ENCODE results near the gene PTPRN2.

PTPRN2 gene

DNA sequence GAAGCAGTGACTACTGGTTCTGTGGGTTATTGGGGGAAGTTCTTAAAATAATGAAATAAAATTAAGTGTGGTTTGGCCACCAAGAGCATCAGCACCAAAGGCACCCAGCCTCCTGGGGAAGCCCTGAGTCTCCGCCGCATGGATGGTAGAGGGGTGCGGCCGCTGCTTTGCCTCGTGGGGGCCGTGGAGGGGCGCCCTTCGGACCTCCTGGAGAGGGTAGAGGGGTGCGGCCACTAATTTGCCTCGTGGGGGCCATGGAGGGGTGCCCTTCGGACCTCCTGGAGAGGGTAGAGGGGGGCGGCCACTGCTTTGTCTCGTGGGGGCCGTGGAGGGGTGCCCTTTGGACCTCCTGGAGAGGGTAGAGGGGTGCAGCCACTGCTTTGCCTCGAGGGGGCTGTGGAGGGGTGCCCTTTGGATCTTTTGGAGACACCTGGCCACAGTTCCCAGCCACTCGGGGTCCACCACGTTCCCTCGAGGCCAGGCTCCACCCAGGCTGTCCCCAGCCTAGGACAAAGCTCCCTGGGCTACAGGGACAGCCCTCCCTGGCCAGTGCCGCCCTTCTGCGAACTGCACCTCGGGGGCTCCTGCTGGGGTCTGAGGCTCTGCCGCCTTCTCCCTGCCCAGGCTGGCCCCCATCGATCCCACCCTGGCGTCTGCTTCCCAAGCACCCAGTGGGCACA is 535.1 kb downstream of the PTPRN2 start:
- H2AK5ac ChIP-seq (ENCODE audit: low read length), result no peak overlapping the region
- no peaks in the 10 kb centered on the region for H3K79me1 ChIP-seq (ENCODE audit: low read length)
- DNase-seq, result no peak
- no peak overlapping the region for H4K5ac ChIP-seq (ENCODE audit: low read length)
- no peak overlapping the region for H3K9ac ChIP-seq (ENCODE audit: low read length)
- H3K4me3 ChIP-seq (ENCODE audit: low read length), result no peak overlapping the region
- no CpG with 5 or more reads among the region's 24 CpGs for WGBS (ENCODE audit: extremely low coverage, insufficient coverage, low lambda C conversion rate)
- H3K27me3 ChIP-seq (ENCODE audit: insufficient read depth, low read length, poor library complexity), result no peaks in the 10 kb centered on the region
- no peak overlapping the region for H3K23ac ChIP-seq (ENCODE audit: low read length)
- H3K4me2 ChIP-seq (ENCODE audit: low read length), result no peak overlapping the region
- no peak overlapping the region for H3K4ac ChIP-seq (ENCODE audit: low read depth, low read length)
- H2BK5ac ChIP-seq (ENCODE audit: low read length), result no peak overlapping the region
- no peak overlapping the region for H4K8ac ChIP-seq (ENCODE audit: low read depth, low read length)
- no peak overlapping the region for H3K56ac ChIP-seq (ENCODE audit: low read length)
- no peak overlapping the region for H2BK15ac ChIP-seq (replicated peaks; ENCODE audit: low read depth)
- no peak overlapping the region for H2BK120ac ChIP-seq (ENCODE audit: low read depth, low read length)
- H3K27ac ChIP-seq (ENCODE audit: low read depth, low read length), result no peak overlapping the region
- no peaks in the 10 kb centered on the region for H3K4me1 ChIP-seq (ENCODE audit: control insufficient read depth, low read depth, low read length)
- H3K18ac ChIP-seq (ENCODE audit: low read length), result no peak overlapping the region
- H3K36me3 ChIP-seq (ENCODE audit: control insufficient read depth, insufficient read depth, low read length), result no peaks in the 10 kb centered on the region
- no peaks in the 10 kb centered on the region for H3K79me2 ChIP-seq (ENCODE audit: control insufficient read depth, insufficient read depth, low read length)

DNA sequence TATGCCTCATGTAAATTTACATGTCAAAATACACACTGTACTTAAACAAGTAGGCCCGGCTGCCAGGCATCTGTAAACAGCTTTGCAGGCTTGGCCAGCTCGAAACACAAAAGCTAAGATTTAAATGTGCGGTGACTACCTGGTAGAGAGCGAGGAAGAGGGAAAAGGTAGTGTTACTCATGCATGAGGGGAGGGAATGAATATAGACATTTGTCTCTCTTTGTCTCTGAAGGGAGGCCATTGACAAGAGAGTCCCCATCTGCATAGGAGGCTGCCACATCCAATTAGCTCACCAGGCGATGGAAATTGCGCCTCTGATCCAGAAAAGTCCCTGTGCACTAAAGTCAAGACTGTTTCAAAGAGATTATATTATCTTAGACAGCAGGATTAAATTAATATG is 535.8 kb downstream of the PTPRN2 start:
- no peak overlapping the region for H3K27ac ChIP-seq (ENCODE audit: low read depth, low read length)
- no CpG with 5 or more reads among the region's 6 CpGs for WGBS (ENCODE audit: extremely low coverage, insufficient coverage, low lambda C conversion rate)
- no peak overlapping the region for H3K56ac ChIP-seq (ENCODE audit: low read length)

DNA sequence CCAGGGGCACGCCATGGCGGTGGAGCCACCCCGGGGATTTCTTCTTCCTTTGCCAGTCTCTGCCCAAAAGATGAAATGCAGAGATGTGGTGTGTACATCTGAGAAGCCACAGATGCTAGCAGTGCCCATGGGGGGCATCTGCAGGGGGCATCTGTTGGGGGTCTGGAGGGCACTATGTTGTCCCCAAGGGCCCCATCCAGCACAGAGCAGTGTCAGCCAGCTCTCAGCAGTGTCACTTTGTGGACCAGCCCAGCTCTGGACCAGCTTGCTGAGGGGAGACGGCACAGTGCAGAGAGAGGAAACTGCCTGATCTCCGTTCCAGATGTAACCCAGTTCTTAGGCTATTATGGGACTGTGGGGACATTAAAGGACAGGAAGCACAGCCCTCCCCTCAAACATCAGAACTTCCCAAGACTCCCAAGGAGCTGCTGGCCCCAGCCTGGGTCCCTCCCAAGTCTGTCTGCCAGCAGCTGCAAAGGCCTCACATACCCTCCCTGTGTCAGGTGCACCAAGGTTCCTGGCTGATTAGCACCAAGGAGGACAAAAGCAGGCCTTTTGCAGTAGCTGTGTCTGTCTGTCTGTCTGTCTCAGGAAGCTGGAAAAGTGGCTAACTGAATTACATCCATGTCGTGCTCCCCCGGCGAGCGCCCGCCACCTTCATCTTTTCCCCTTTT is 536.5 kb downstream of the PTPRN2 start:
- no CpG with 5 or more reads among the region's 10 CpGs for WGBS (ENCODE audit: extremely low coverage, insufficient coverage, low lambda C conversion rate)
- Histone ChIP-seq H2BK120ac (ENCODE audit: low read depth, low read length) (no peak overlapping the region), H3K18ac (ENCODE audit: low read length) (no peak overlapping the region), H2AK5ac (ENCODE audit: low read length) (no peak overlapping the region), H3K9ac (ENCODE audit: low read length) (no peak overlapping the region), H3K4me3 (ENCODE audit: low read length) (no peak overlapping the region), H3K23ac (ENCODE audit: low read length) (no peak overlapping the region), H3K56ac (ENCODE audit: low read length) (no peak overlapping the region), H3K4me1 (ENCODE audit: control insufficient read depth, low read depth, low read length) (no peaks in the 10 kb centered on the region), H4K5ac (ENCODE audit: low read length) (no peak overlapping the region), H3K4me2 (ENCODE audit: low read length) (no peak overlapping the region), H3K4ac (ENCODE audit: low read depth, low read length) (no peak overlapping the region), H3K27me3 (ENCODE audit: insufficient read depth, low read length, poor library complexity) (no peaks in the 10 kb centered on the region), H3K27ac (ENCODE audit: low read depth, low read length) (no peak overlapping the region), H3K79me1 (ENCODE audit: low read length) (no peaks in the 10 kb centered on the region), H4K8ac (ENCODE audit: low read depth, low read length) (no peak overlapping the region), H3K36me3 (ENCODE audit: control insufficient read depth, insufficient read depth, low read length) (no peaks in the 10 kb centered on the region), H2BK5ac (ENCODE audit: low read length) (no peak overlapping the region), H3K79me2 (ENCODE audit: control insufficient read depth, insufficient read depth, low read length) (no peaks in the 10 kb centered on the region), H2BK15ac (replicated peaks; ENCODE audit: low read depth) (no peak overlapping the region)
- DNase-seq, result no peak

More for the DNA sequence above, 535.8 kb downstream of the PTPRN2 start:
- no peak overlapping the region for H3K4ac ChIP-seq (ENCODE audit: low read depth, low read length)
- no peaks in the 10 kb centered on the region for H3K79me2 ChIP-seq (ENCODE audit: control insufficient read depth, insufficient read depth, low read length)
- H3K79me1 ChIP-seq (ENCODE audit: low read length), result no peaks in the 10 kb centered on the region
- no peak overlapping the region for H3K23ac ChIP-seq (ENCODE audit: low read length)
- no peaks in the 10 kb centered on the region for H3K4me1 ChIP-seq (ENCODE audit: control insufficient read depth, low read depth, low read length)
- no peak for DNase-seq
- H3K4me2 ChIP-seq (ENCODE audit: low read length), result no peak overlapping the region
- no peak overlapping the region for H3K4me3 ChIP-seq (ENCODE audit: low read length)
- H2BK15ac ChIP-seq (replicated peaks; ENCODE audit: low read depth), result no peak overlapping the region
- H2AK5ac ChIP-seq (ENCODE audit: low read length), result no peak overlapping the region
- H3K36me3 ChIP-seq (ENCODE audit: control insufficient read depth, insufficient read depth, low read length), result no peaks in the 10 kb centered on the region
- no peak overlapping the region for H3K18ac ChIP-seq (ENCODE audit: low read length)
- H2BK5ac ChIP-seq (ENCODE audit: low read length), result no peak overlapping the region
- no peak overlapping the region for H3K9ac ChIP-seq (ENCODE audit: low read length)
- no peaks in the 10 kb centered on the region for H3K27me3 ChIP-seq (ENCODE audit: insufficient read depth, low read length, poor library complexity)
- no peak overlapping the region for H4K8ac ChIP-seq (ENCODE audit: low read depth, low read length)
- no peak overlapping the region for H4K5ac ChIP-seq (ENCODE audit: low read length)
- H2BK120ac ChIP-seq (ENCODE audit: low read depth, low read length), result no peak overlapping the region

DNA sequence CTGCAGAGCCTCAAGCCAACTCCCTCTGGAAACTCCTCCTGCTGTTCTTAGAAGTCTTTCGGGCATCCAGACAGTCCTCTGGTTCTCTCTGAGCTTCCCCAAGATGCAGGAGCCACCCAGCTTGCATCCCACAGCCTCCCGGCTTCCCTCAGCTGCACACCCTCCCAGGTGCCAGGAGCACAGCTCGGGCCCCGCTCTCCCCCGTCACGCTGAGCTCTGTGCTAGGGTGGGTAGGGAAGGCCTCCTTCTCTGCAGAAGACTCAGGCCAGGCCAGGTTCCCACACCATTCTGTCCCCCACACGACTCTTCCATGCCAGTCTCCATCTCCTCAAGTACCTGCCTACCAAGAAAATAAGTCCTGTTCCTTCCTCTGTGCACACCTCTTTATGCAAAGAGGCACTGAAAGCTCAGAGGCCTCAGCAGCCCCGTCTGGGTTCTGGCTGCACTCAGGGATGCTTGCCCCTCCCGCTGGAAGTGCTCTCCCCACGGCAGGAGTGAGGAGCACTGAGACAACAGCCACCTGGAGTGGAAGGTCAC is 537.1 kb downstream of the PTPRN2 start:
- H2AK5ac ChIP-seq (ENCODE audit: low read length), result no peak overlapping the region
- no peak overlapping the region for H3K4me3 ChIP-seq (ENCODE audit: low read length)
- no CpG with 5 or more reads among the region's 10 CpGs for WGBS (ENCODE audit: extremely low coverage, insufficient coverage, low lambda C conversion rate)
- H3K4ac ChIP-seq (ENCODE audit: low read depth, low read length), result no peak overlapping the region
- H4K5ac ChIP-seq (ENCODE audit: low read length), result no peak overlapping the region
- H3K79me1 ChIP-seq (ENCODE audit: low read length), result no peaks in the 10 kb centered on the region
- no peak overlapping the region for H2BK120ac ChIP-seq (ENCODE audit: low read depth, low read length)
- no peaks in the 10 kb centered on the region for H3K79me2 ChIP-seq (ENCODE audit: control insufficient read depth, insufficient read depth, low read length)
- H2BK15ac ChIP-seq (replicated peaks; ENCODE audit: low read depth), result no peak overlapping the region
- H3K23ac ChIP-seq (ENCODE audit: low read length), result no peak overlapping the region
- no peak overlapping the region for H3K9ac ChIP-seq (ENCODE audit: low read length)
- no peak overlapping the region for H4K8ac ChIP-seq (ENCODE audit: low read depth, low read length)
- no peak overlapping the region for H3K56ac ChIP-seq (ENCODE audit: low read length)
- no peaks in the 10 kb centered on the region for H3K27me3 ChIP-seq (ENCODE audit: insufficient read depth, low read length, poor library complexity)
- H3K36me3 ChIP-seq (ENCODE audit: control insufficient read depth, insufficient read depth, low read length), result no peaks in the 10 kb centered on the region
- no peak overlapping the region for H3K27ac ChIP-seq (ENCODE audit: low read depth, low read length)
- no peak for DNase-seq
- H3K18ac ChIP-seq (ENCODE audit: low read length), result no peak overlapping the region
- H3K4me2 ChIP-seq (ENCODE audit: low read length), result no peak overlapping the region
- no peak overlapping the region for H2BK5ac ChIP-seq (ENCODE audit: low read length)
- H3K4me1 ChIP-seq (ENCODE audit: control insufficient read depth, low read depth, low read length), result no peaks in the 10 kb centered on the region

DNA sequence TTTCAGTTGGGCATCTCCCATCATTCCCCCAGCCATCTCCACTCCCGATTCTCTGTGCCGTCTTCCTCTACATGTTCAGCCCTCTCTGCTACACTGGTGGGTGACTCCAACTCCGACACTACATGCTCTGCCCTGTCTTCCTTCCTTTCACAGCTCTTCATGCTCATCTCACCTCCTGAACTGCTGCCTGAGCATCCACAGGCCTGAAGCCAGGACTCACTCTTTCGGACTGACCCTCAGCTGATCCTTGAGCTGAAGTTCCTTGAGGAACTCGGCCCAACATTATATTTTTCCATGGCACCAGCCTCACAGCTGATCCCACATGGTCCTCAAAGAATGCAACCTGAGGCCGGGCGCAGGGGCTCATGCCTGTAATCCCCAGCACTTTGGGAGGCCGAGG is 538.4 kb downstream of the PTPRN2 start:
- no peak overlapping the region for H2AK5ac ChIP-seq (ENCODE audit: low read length)
- no peaks in the 10 kb centered on the region for H3K36me3 ChIP-seq (ENCODE audit: control insufficient read depth, insufficient read depth, low read length)
- DNase-seq, result no peak
- no peak overlapping the region for H3K4ac ChIP-seq (ENCODE audit: low read depth, low read length)
- no peaks in the 10 kb centered on the region for H3K79me1 ChIP-seq (ENCODE audit: low read length)
- no peak overlapping the region for H3K18ac ChIP-seq (ENCODE audit: low read length)
- no peak overlapping the region for H3K56ac ChIP-seq (ENCODE audit: low read length)
- no peaks in the 10 kb centered on the region for H3K4me1 ChIP-seq (ENCODE audit: control insufficient read depth, low read depth, low read length)
- H3K9ac ChIP-seq (ENCODE audit: low read length), result no peak overlapping the region
- H3K27ac ChIP-seq (ENCODE audit: low read depth, low read length), result no peak overlapping the region
- WGBS (ENCODE audit: extremely low coverage, insufficient coverage, low lambda C conversion rate), result no CpG with 5 or more reads among the region's 8 CpGs
- H3K23ac ChIP-seq (ENCODE audit: low read length), result no peak overlapping the region
- H3K4me3 ChIP-seq (ENCODE audit: low read length), result no peak overlapping the region
- H4K8ac ChIP-seq (ENCODE audit: low read depth, low read length), result no peak overlapping the region
- no peaks in the 10 kb centered on the region for H3K79me2 ChIP-seq (ENCODE audit: control insufficient read depth, insufficient read depth, low read length)
- no peak overlapping the region for H2BK15ac ChIP-seq (replicated peaks; ENCODE audit: low read depth)
- no peak overlapping the region for H2BK120ac ChIP-seq (ENCODE audit: low read depth, low read length)
- H3K27me3 ChIP-seq (ENCODE audit: insufficient read depth, low read length, poor library complexity), result no peaks in the 10 kb centered on the region
- H4K5ac ChIP-seq (ENCODE audit: low read length), result no peak overlapping the region
- no peak overlapping the region for H2BK5ac ChIP-seq (ENCODE audit: low read length)
- no peak overlapping the region for H3K4me2 ChIP-seq (ENCODE audit: low read length)
